HFFc6 (cell line): ENCODE data around the gene PTGDS. TPM values are rescaled to one million over a fixed set of nuclear protein-coding genes. Genes with fewer than 3 reads are reported as not detected.

Experiments
- DNase-seq: peaks from one replicate; pipeline ENCODE4 v3.0.0-alpha.2; 2018
- H3K27ac Mint-ChIP-seq: 2 replicates; pipeline ENCODE4 v1.8.0; 2020; ENCODE audit warnings: mild to moderate bottlenecking, mixed read lengths
- H3K27me3 Mint-ChIP-seq: 2 replicates; pipeline ENCODE4 v1.8.0; 2021; ENCODE audit warnings: mild to moderate bottlenecking, moderate library complexity, mixed read lengths; ENCODE audit not compliant: insufficient read depth
- H3K36me3 Mint-ChIP-seq: 2 replicates; pipeline ENCODE4 v1.8.0; 2021; ENCODE audit warnings: low read depth, mixed read lengths
- H3K4me1 Mint-ChIP-seq: 2 replicates; pipeline ENCODE4 v1.8.0; 2020; ENCODE audit warnings: low read depth, mixed read lengths
- H3K4me3 Mint-ChIP-seq: 2 replicates; pipeline ENCODE4 v1.8.0; 2020; ENCODE audit warnings: mild to moderate bottlenecking, moderate library complexity, mixed read lengths
- H3K9me3 Mint-ChIP-seq: 2 replicates; pipeline ENCODE4 v1.8.0; 2020; ENCODE audit warnings: mild to moderate bottlenecking, mixed read lengths
- CTCF ChIP-seq: fragments of 200-600 bp; sonication (generic); IDR thresholded peaks from 2 replicates; pipeline ENCODE4 v1.5.0; 2021; ENCODE audit warnings: antibody characterized with exemption, mild to moderate bottlenecking
- total RNA-seq, 6 experiments: library from RNA; stranded (reverse); fragmentation: NEBNext Ultra II Directional; extraction: Animal tissue kit (Norgen Biotek cat#: 25700); gene quantifications; 2 replicates in 1 of 6; 3 replicates in 5 of 6; pipeline ENCODE4 v1.2.3, GENCODE V29; 2021

Gene PTGDS
- total RNA-seq, 6 experiments from 2014 or later, result not detected

- no peak for DNase-seq
- TF ChIP-seq CTCF, result no peak
- H3K4me3 Mint-ChIP-seq, result peak within 1 kb of the TSS; percentile 86
- no peaks in the 10 kb centered on the region for H3K36me3 Mint-ChIP-seq
- no peaks in the 10 kb centered on the region for H3K9me3 Mint-ChIP-seq
- H3K27ac Mint-ChIP-seq, result no peak within 1 kb of the TSS
- H3K4me1 Mint-ChIP-seq, result 0 out of 2 replicates have a peak, but pooled peaks cover 5% of the 10 kb centered on the region
- H3K27me3 Mint-ChIP-seq, result no peaks in the 10 kb centered on the region
Measured at GRCh38 chr9:137027369-137028262, 50.3 kb downstream of the PTGDS start, which contains the start of gene ABCA2. ABCA2 (minus strand) TSS chr9:137028237; CDS start chr9:137028140, 97 bp downstream.

GRCh38 chr9:137028263-137029057, 51.2 kb downstream of the PTGDS start:
- no peak overlapping the region for H3K27ac Mint-ChIP-seq
- 0 out of 2 replicates have a peak, but pooled peaks cover 5% of the 10 kb centered on the region for H3K4me1 Mint-ChIP-seq
- no peaks in the 10 kb centered on the region for H3K36me3 Mint-ChIP-seq
- no peaks in the 10 kb centered on the region for H3K9me3 Mint-ChIP-seq
- H3K4me3 Mint-ChIP-seq, result peak overlapping the region; percentile 46
- DNase-seq, result peak; percentile 26
- H3K27me3 Mint-ChIP-seq, result no peaks in the 10 kb centered on the region
- no peak for TF ChIP-seq CTCF

GRCh38 chr9:137029058-137029936, 52.0 kb downstream of the PTGDS start:
- Mint-ChIP-seq H3K27me3 (no peaks in the 10 kb centered on the region), H3K4me3 (peak overlapping the region; percentile 46; the same call in 1 of the 2 replicates), H3K4me1 (0 out of 2 replicates have a peak, but pooled peaks cover 5% of the 10 kb centered on the region), H3K27ac (no peak overlapping the region), H3K9me3 (no peaks in the 10 kb centered on the region), H3K36me3 (no peaks in the 10 kb centered on the region)
- TF ChIP-seq CTCF, result peak; percentile 92
- DNase-seq, result peak; percentile 26

GRCh38 chr9:137030006-137030405, 52.7 kb downstream of the PTGDS start:
- Mint-ChIP-seq H3K27me3 (no peaks in the 10 kb centered on the region; the same call in 1 of the 2 replicates), H3K27ac (no peak overlapping the region), H3K4me3 (no peak overlapping the region), H3K4me1 (0 out of 2 replicates have a peak, but pooled peaks cover 5% of the 10 kb centered on the region), H3K36me3 (no peaks in the 10 kb centered on the region), H3K9me3 (no peaks in the 10 kb centered on the region)
- TF ChIP-seq CTCF, result no peak
- DNase-seq, result no peak
